ENCODE measurements around the gene CCT3. TPM values are rescaled to one million over a fixed set of nuclear protein-coding genes. Genes with fewer than 3 reads are reported as not detected.

Gene CCT3
- total RNA-seq, 1 experiment from 2014 or later: 619 TPM

- no peak overlapping the region for H3K4me2 ChIP-seq (ENCODE audit: low read length)
- no peaks in the 10 kb centered on the region for H3K4me1 ChIP-seq (ENCODE audit: control insufficient read depth in 1 of 2, insufficient read depth in 2 of 2, low read length in 2 of 2)
- peaks cover 15% of the 10 kb centered on the region; the same call in 1 of the 2 replicates for H3K79me2 ChIP-seq (ENCODE audit: insufficient read depth, low read length)
- intact Hi-C loops (cut with micrococcal nuclease): no loop called here
- H4K20me1 ChIP-seq (ENCODE audit: insufficient read depth): no peaks in the 10 kb centered on the region
- no peaks in the 10 kb centered on the region for H3K27me3 ChIP-seq (ENCODE audit: insufficient read depth, low read length)
- H3K9me3 ChIP-seq (ENCODE audit: control insufficient read depth in 1 of 2, insufficient read depth in 1 of 2, low read depth in 1 of 2, low read length in 2 of 2): no peaks in the 10 kb centered on the region
- ChIA-PET RAD21 (ENCODE audit: low non-redundant PET in 1 of 2, low total read pairs in 2 of 2, uncharacterized antibody in 2 of 2, unreplicated experiment in 2 of 2) (no interaction called here), CTCF (no interaction called here), POLR2A (no interaction called here)
- no peak overlapping the region for H3K27ac ChIP-seq (ENCODE audit: low read depth, low read length)
- DNase-seq (ENCODE audit: low read depth, low spot score): no peak
- H2AFZ ChIP-seq (ENCODE audit: low read depth, low read length, poor library complexity, severe bottlenecking): no peak overlapping the region
- TF ChIP-seq EZH2 (IDR thresholded peaks at IDR 0.05): no peak
- no peak for TF ChIP-seq CTCF (IDR thresholded peaks at IDR 0.05 in 2 of 3, conservative IDR thresholded peaks at IDR 0.05 in 1 of 3; ENCODE audit: borderline replicate concordance in 1 of 3, insufficient read depth in 1 of 3, low read depth in 2 of 3, low read length in 2 of 3)
- no peak for TF ChIP-seq FOSL1 (IDR thresholded peaks at IDR 0.05; ENCODE audit: low read depth)
- no peak for TF ChIP-seq ZNF274 (IDR thresholded peaks at IDR 0.05; ENCODE audit: low read depth, low read length)
- TF ChIP-seq SP1 (IDR thresholded peaks at IDR 0.05; ENCODE audit: low read depth): no peak
- no peak for TF ChIP-seq MAX (IDR thresholded peaks at IDR 0.05)
- TF ChIP-seq, protein P1, sequence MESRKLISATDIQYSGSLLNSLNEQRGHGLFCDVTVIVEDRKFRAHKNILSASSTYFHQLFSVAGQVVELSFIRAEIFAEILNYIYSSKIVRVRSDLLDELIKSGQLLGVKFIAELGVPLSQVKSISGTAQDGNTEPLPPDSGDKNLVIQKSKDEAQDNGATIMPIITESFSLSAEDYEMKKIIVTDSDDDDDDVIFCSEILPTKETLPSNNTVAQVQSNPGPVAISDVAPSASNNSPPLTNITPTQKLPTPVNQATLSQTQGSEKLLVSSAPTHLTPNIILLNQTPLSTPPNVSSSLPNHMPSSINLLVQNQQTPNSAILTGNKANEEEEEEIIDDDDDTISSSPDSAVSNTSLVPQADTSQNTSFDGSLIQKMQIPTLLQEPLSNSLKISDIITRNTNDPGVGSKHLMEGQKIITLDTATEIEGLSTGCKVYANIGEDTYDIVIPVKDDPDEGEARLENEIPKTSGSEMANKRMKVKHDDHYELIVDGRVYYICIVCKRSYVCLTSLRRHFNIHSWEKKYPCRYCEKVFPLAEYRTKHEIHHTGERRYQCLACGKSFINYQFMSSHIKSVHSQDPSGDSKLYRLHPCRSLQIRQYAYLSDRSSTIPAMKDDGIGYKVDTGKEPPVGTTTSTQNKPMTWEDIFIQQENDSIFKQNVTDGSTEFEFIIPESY (IDR thresholded peaks at IDR 0.05; ENCODE audit: extremely low read depth, insufficient replicate concordance, low read length): no peak
- TF ChIP-seq CBX3 (IDR thresholded peaks at IDR 0.05; ENCODE audit: low read depth): no peak
- no peak for TF ChIP-seq SIN3A (IDR thresholded peaks at IDR 0.05; ENCODE audit: low read depth)
- TF ChIP-seq POLR2AphosphoS5 (IDR thresholded peaks at IDR 0.05; ENCODE audit: low read depth, low read length): no peak
- no peak for TF ChIP-seq TCF7L2 (IDR thresholded peaks at IDR 0.05; ENCODE audit: borderline replicate concordance, extremely low read depth, insufficient read depth, insufficient read length)
- TF ChIP-seq ZFX (IDR thresholded peaks at IDR 0.05): no peak
- no peak for TF ChIP-seq JUND (IDR thresholded peaks at IDR 0.05)
- no peak for TF ChIP-seq ELF1 (IDR thresholded peaks at IDR 0.05; ENCODE audit: borderline replicate concordance, low read depth)
- no peak for TF ChIP-seq POLR2A (IDR thresholded peaks at IDR 0.05; ENCODE audit: borderline replicate concordance, extremely low read depth, insufficient read depth, insufficient read length)
- no peak for TF ChIP-seq RAD21 (IDR thresholded peaks at IDR 0.05; ENCODE audit: low read depth)
- peaks cover 72 to 79% of the 10 kb centered on the region in 2 experiments for H3K36me3 ChIP-seq (ENCODE audit: control insufficient read depth in 1 of 2, insufficient read depth in 2 of 2, low read length in 2 of 2)
- no TSS peak for BruUV-seq (replicated peaks)
- no peaks in the 10 kb centered on the region for H3K9me2 ChIP-seq (ENCODE audit: insufficient read depth)
- ATAC-seq: no peak
- no peak overlapping the region for H3K9ac ChIP-seq (ENCODE audit: low read length)
- H3K4me3 ChIP-seq (replicated peaks in 1 of 2; ENCODE audit: low read depth in 1 of 2, low read length in 2 of 2): no peak overlapping the region
Observed at GRCh38 chr1:156270314-156270713, 67.8 kb downstream of the CCT3 start.

All from HCT116 (cell line).